HG02938 (cell line): ENCODE measurements around the gene CNTN4.
A peak's percentile ranks its signal among the peaks of the same experiment; 100 is the strongest.
"Not testable (repeated sequence)": the region's sequence is repeated elsewhere in the genome, so short reads cannot be mapped to it uniquely, and the experiment has no call there.

Experiments used
- ATAC-seq: cut with Tn5 transposase; IDR thresholded peaks from one replicate; pipeline ENCODE4 v1.9.1; 2021; ENCODE audit warnings: mild to moderate bottlenecking, moderate library complexity; ENCODE audit not compliant: unreplicated experiment

CNTN4 gene

GRCh38 chr3:2938711-2939110, 840.0 kb downstream of the CNTN4 start:
- no peak for ATAC-seq

GRCh38 chr3:2940062-2940461, 841.4 kb downstream of the CNTN4 start:
- ATAC-seq: no peak

- peak; percentile 93 for ATAC-seq
These were observed 846.0 kb downstream of the CNTN4 start for GRCh38 chr3:2944628-2945027.

- ATAC-seq: no peak
These were observed 846.5 kb downstream of the CNTN4 start for GRCh38 chr3:2945121-2945520.

GRCh38 chr3:2947536-2947935, 848.9 kb downstream of the CNTN4 start:
- no peak for ATAC-seq

GRCh38 chr3:2948882-2949281, 850.2 kb downstream of the CNTN4 start:
- no peak for ATAC-seq

- no peak for ATAC-seq
These were observed 851.5 kb downstream of the CNTN4 start for GRCh38 chr3:2950159-2950558.

GRCh38 chr3:2957115-2957514, 858.4 kb downstream of the CNTN4 start:
- ATAC-seq: no peak

GRCh38 chr3:2958551-2958950, 859.9 kb downstream of the CNTN4 start:
- ATAC-seq: no peak

- no peak for ATAC-seq
These were observed 862.9 kb downstream of the CNTN4 start for GRCh38 chr3:2961576-2961975.

GRCh38 chr3:2967871-2968270, 869.2 kb downstream of the CNTN4 start:
- ATAC-seq: no peak

- ATAC-seq: no peak
These were observed 869.8 kb downstream of the CNTN4 start for GRCh38 chr3:2968475-2968874.

GRCh38 chr3:2976212-2976611, 877.5 kb downstream of the CNTN4 start:
- no peak for ATAC-seq

- no peak for ATAC-seq
These were observed 878.1 kb downstream of the CNTN4 start for GRCh38 chr3:2976796-2977195.

- ATAC-seq: no peak
These were observed 880.5 kb downstream of the CNTN4 start for GRCh38 chr3:2978977-2979732.

- ATAC-seq: no peak
These were observed 885.6 kb downstream of the CNTN4 start for GRCh38 chr3:2984005-2984830.

- no peak for ATAC-seq
These were observed 886.2 kb downstream of the CNTN4 start for GRCh38 chr3:2984831-2985220.

GRCh38 chr3:2985479-2985878, 886.8 kb downstream of the CNTN4 start:
- ATAC-seq: no peak

GRCh38 chr3:2992534-2992933, 893.9 kb downstream of the CNTN4 start:
- ATAC-seq: no peak

GRCh38 chr3:2993130-2993529, 894.5 kb downstream of the CNTN4 start:
- not testable (repeated sequence) for ATAC-seq

- no peak for ATAC-seq
These were observed 895.1 kb downstream of the CNTN4 start for GRCh38 chr3:2993736-2994135.

GRCh38 chr3:2995195-2995594, 896.5 kb downstream of the CNTN4 start:
- ATAC-seq: no peak
